SK-N-SH treated with all-trans-retinoic acid at 6 μM for 48 hours (cell line): ENCODE data around the gene TNNI2.

Experiments used
- ATAC-seq: fragments of 200-7000 bp; cut with Tn5 transposase; 3 replicates; pipeline ENCODE4 v1.9.1; 2020; ENCODE audit warnings: mild to moderate bottlenecking, moderate library complexity
- ARNTL ChIP-seq: fragments of 450-650 bp; formaldehyde crosslinking; IDR thresholded peaks from 2 replicates; pipeline ENCODE4 v1.5.0; 2020; ENCODE audit warnings: low read depth, mild to moderate bottlenecking, moderate library complexity, borderline replicate concordance
- BACH2 ChIP-seq: fragments of 250-450 bp; sonication (Bioruptor Pico); IDR thresholded peaks from 2 replicates; pipeline ENCODE4 v1.9.0; 2021; ENCODE audit warnings: mild to moderate bottlenecking, borderline replicate concordance
- CSDC2 ChIP-seq: fragments of 250-450 bp; sonication (Bioruptor Pico); IDR thresholded peaks from 2 replicates; pipeline ENCODE4 v1.5.0; 2020; ENCODE audit warnings: mild to moderate bottlenecking, moderate library complexity
- GLIS3 ChIP-seq: fragments of 250-450 bp; sonication (Bioruptor Pico); IDR thresholded peaks from 2 replicates; pipeline ENCODE4 v1.5.0; 2020; ENCODE audit warnings: mild to moderate bottlenecking, moderate library complexity
- ISL1 ChIP-seq: fragments of 250-450 bp; sonication (Bioruptor Pico); IDR thresholded peaks from 2 replicates; pipeline ENCODE4 v2.1.2; 2022; ENCODE audit warnings: mild to moderate bottlenecking, moderate library complexity
- OSR1 ChIP-seq: fragments of 250-450 bp; sonication (Bioruptor Pico); IDR thresholded peaks from 2 replicates; pipeline ENCODE4 v1.8.0; 2022; ENCODE audit warnings: moderate library complexity, mild to moderate bottlenecking, inconsistent platforms
- POU6F1 ChIP-seq: fragments of 250-450 bp; sonication (Bioruptor Pico); IDR thresholded peaks from 2 replicates; pipeline ENCODE4 v1.8.0; 2021; ENCODE audit warnings: low read depth, mild to moderate bottlenecking, moderate library complexity, borderline replicate concordance
- PPARA ChIP-seq: fragments of 250-450 bp; sonication (Bioruptor Pico); IDR thresholded peaks from 2 replicates; pipeline ENCODE4 v1.5.0; 2020; ENCODE audit warnings: mild to moderate bottlenecking, borderline replicate concordance
- RARB ChIP-seq: fragments of 250-450 bp; sonication (Bioruptor Pico); IDR thresholded peaks from 2 replicates; pipeline ENCODE4 v1.8.0; 2021; ENCODE audit warnings: mild to moderate bottlenecking, moderate library complexity
- SNAI2 ChIP-seq: fragments of 250-450 bp; sonication (Bioruptor Pico); IDR thresholded peaks from 2 replicates; pipeline ENCODE4 v1.5.0; 2020; ENCODE audit warnings: mild to moderate bottlenecking, moderate library complexity
- TCF4 ChIP-seq: fragments of 250-450 bp; sonication (Bioruptor Pico); IDR thresholded peaks from 2 replicates; pipeline ENCODE4 v1.8.0; 2021; ENCODE audit warnings: mild to moderate bottlenecking, moderate library complexity, borderline replicate concordance
- TOX ChIP-seq: fragments of 250-450 bp; sonication (Bioruptor Pico); IDR thresholded peaks from 2 replicates; pipeline ENCODE4 v1.8.0; 2021; ENCODE audit warnings: mild to moderate bottlenecking, moderate library complexity, borderline replicate concordance
- TSHZ2 ChIP-seq: fragments of 250-450 bp; sonication (Bioruptor Pico); IDR thresholded peaks from 2 replicates; pipeline ENCODE4 v1.5.0; 2020; ENCODE audit warnings: mild to moderate bottlenecking, moderate library complexity
- ZC3H10 ChIP-seq: fragments of 250-450 bp; sonication (Bioruptor Pico); IDR thresholded peaks from 2 replicates; pipeline ENCODE4 v1.5.1; 2021; ENCODE audit warnings: mild to moderate bottlenecking, moderate library complexity
- ZFP3 ChIP-seq: fragments of 250-450 bp; sonication (Bioruptor Pico); IDR thresholded peaks from 2 replicates; pipeline ENCODE4 v1.5.0; 2020; ENCODE audit warnings: mild to moderate bottlenecking, moderate library complexity
- ZFP30 ChIP-seq: fragments of 450-650 bp; formaldehyde crosslinking; IDR thresholded peaks from 2 replicates; pipeline ENCODE4 v1.5.0; 2022; ENCODE audit warnings: mild to moderate bottlenecking, moderate library complexity
- ZNF70 ChIP-seq: fragments of 450-650 bp; formaldehyde crosslinking; IDR thresholded peaks from 2 replicates; pipeline ENCODE4 v1.5.0; 2020; ENCODE audit warnings: mild to moderate bottlenecking, moderate library complexity
- ZNF8 ChIP-seq: fragments of 450-650 bp; formaldehyde crosslinking; IDR thresholded peaks from 2 replicates; pipeline ENCODE4 v1.5.0; 2020; ENCODE audit warnings: mild to moderate bottlenecking, moderate library complexity
- TF ChIP-seq, protein P1 (sequence below): fragments of 250-450 bp; sonication (Bioruptor Pico); IDR thresholded peaks from 2 replicates; pipeline ENCODE4 v1.8.0; 2020; ENCODE audit warnings: mild to moderate bottlenecking, moderate library complexity, borderline replicate concordance
- TF ChIP-seq, protein P2 (sequence below): fragments of 250-450 bp; sonication (Bioruptor Pico); IDR thresholded peaks from 2 replicates; pipeline ENCODE4 v1.5.1; 2021; ENCODE audit warnings: mild to moderate bottlenecking, moderate library complexity
- TF ChIP-seq, protein P3 (sequence below): fragments of 250-450 bp; sonication (Bioruptor Pico); IDR thresholded peaks from 2 replicates; pipeline ENCODE4 v1.5.1; 2020; ENCODE audit warnings: low read depth, mild to moderate bottlenecking, moderate library complexity

TNNI2 gene

GRCh38 chr11:1843098-1843473, 4.3 kb downstream of the TNNI2 start:
- no peak for ATAC-seq
- TF ChIP-seq CSDC2 (no peak), GLIS3 (CRISPR knock-in tag) (no peak), ZNF70 (CRISPR knock-in tag) (no peak), POU6F1 (CRISPR knock-in tag) (no peak), PPARA (CRISPR knock-in tag) (no peak), ZNF8 (CRISPR knock-in tag) (no peak), ARNTL (CRISPR knock-in tag) (no peak), ZFP30 (CRISPR knock-in tag) (no peak), RARB (no peak), BACH2 (CRISPR knock-in tag) (no peak), SNAI2 (CRISPR knock-in tag) (no peak), OSR1 (CRISPR knock-in tag) (no peak), TOX (no peak), TSHZ2 (CRISPR knock-in tag) (no peak)
- TF ChIP-seq, protein P1, sequence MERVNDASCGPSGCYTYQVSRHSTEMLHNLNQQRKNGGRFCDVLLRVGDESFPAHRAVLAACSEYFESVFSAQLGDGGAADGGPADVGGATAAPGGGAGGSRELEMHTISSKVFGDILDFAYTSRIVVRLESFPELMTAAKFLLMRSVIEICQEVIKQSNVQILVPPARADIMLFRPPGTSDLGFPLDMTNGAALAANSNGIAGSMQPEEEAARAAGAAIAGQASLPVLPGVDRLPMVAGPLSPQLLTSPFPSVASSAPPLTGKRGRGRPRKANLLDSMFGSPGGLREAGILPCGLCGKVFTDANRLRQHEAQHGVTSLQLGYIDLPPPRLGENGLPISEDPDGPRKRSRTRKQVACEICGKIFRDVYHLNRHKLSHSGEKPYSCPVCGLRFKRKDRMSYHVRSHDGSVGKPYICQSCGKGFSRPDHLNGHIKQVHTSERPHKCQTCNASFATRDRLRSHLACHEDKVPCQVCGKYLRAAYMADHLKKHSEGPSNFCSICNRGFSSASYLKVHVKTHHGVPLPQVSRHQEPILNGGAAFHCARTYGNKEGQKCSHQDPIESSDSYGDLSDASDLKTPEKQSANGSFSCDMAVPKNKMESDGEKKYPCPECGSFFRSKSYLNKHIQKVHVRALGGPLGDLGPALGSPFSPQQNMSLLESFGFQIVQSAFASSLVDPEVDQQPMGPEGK, result no peak
- TF ChIP-seq, protein P2, sequence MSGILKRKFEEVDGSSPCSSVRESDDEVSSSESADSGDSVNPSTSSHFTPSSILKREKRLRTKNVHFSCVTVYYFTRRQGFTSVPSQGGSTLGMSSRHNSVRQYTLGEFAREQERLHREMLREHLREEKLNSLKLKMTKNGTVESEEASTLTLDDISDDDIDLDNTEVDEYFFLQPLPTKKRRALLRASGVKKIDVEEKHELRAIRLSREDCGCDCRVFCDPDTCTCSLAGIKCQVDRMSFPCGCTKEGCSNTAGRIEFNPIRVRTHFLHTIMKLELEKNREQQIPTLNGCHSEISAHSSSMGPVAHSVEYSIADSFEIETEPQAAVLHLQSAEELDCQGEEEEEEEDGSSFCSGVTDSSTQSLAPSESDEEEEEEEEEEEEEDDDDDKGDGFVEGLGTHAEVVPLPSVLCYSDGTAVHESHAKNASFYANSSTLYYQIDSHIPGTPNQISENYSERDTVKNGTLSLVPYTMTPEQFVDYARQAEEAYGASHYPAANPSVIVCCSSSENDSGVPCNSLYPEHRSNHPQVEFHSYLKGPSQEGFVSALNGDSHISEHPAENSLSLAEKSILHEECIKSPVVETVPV (CRISPR knock-in tag), result no peak
- TF ChIP-seq, protein P3, sequence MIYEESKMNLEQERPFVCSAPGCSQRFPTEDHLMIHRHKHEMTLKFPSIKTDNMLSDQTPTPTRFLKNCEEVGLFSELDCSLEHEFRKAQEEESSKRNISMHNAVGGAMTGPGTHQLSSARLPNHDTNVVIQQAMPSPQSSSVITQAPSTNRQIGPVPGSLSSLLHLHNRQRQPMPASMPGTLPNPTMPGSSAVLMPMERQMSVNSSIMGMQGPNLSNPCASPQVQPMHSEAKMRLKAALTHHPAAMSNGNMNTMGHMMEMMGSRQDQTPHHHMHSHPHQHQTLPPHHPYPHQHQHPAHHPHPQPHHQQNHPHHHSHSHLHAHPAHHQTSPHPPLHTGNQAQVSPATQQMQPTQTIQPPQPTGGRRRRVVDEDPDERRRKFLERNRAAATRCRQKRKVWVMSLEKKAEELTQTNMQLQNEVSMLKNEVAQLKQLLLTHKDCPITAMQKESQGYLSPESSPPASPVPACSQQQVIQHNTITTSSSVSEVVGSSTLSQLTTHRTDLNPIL (CRISPR knock-in tag), result no peak

DNA sequence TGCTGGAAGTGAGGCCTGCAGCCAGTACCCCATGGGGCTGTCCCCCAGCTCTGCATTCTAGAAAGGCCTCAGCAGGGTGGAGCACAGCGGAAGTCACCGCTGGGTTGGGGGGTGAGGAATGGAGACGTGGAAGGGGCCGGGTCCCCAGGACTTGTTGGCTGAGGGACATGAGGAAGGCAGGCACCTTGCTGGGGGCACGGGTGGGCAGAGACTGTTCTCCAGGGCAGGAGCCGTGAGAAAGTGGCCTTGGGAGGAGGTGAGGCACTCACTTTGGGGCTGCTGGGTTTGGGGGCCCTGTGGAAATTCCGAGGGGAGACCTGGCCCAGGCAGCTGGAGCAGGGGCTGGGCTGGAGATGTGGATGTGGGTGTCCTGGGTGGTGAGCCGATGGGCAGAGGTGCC, 5.0 kb downstream of the TNNI2 start:
- TF ChIP-seq, protein P2 (CRISPR knock-in tag), result no peak
- TF ChIP-seq ZC3H10 (CRISPR knock-in tag) (no peak), ZFP3 (CRISPR knock-in tag) (no peak), ISL1 (CRISPR knock-in tag) (no peak), BACH2 (CRISPR knock-in tag) (no peak), TCF4 (CRISPR knock-in tag) (no peak), OSR1 (CRISPR knock-in tag) (no peak), ZNF70 (CRISPR knock-in tag) (no peak), CSDC2 (no peak), POU6F1 (CRISPR knock-in tag) (no peak), GLIS3 (CRISPR knock-in tag) (no peak)
- TF ChIP-seq, protein P1, result no peak
- TF ChIP-seq, protein P3 (CRISPR knock-in tag), result no peak
- no peak for ATAC-seq
